ENCODE results near the gene RBPJ.

DNA sequence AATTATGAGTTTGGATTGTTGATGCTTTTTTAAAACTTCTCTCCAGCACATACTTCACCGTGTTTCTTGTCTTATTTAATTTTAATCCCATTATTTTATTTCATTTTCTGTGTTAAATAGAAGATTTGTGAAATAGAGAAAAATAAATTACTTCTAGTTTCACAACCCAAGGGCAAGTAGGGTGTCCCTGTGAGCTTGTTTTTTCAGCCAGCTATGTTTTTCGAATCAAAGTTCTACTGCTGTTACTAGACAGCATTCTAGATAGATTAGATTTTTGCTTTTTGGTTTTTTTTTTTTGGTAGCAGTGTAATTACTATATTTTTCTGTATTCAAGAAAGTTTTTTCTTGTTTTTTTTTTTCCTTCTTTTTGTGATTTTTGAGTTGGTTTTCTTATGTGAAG, 59.9 kb downstream of the RBPJ start:
- TF ChIP-seq, protein P1, sequence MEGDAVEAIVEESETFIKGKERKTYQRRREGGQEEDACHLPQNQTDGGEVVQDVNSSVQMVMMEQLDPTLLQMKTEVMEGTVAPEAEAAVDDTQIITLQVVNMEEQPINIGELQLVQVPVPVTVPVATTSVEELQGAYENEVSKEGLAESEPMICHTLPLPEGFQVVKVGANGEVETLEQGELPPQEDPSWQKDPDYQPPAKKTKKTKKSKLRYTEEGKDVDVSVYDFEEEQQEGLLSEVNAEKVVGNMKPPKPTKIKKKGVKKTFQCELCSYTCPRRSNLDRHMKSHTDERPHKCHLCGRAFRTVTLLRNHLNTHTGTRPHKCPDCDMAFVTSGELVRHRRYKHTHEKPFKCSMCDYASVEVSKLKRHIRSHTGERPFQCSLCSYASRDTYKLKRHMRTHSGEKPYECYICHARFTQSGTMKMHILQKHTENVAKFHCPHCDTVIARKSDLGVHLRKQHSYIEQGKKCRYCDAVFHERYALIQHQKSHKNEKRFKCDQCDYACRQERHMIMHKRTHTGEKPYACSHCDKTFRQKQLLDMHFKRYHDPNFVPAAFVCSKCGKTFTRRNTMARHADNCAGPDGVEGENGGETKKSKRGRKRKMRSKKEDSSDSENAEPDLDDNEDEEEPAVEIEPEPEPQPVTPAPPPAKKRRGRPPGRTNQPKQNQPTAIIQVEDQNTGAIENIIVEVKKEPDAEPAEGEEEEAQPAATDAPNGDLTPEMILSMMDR (IDR thresholded peaks at IDR 0.05; ENCODE audit: insufficient read depth, low read length, poor library complexity, severe bottlenecking): no peak
- no peak for TF ChIP-seq EZH2phosphoT487 (conservative IDR thresholded peaks at IDR 0.05; ENCODE audit: low read length)
